Subcutaneous preadipocyte (primary cell): Measurements from ENCODE around the gene BTNL3. TPM values are rescaled to one million over a fixed set of nuclear protein-coding genes. Genes with fewer than 3 reads are reported as not detected.

Experiments
- small RNA-seq: library from RNA; depleted of rRNA; stranded (forward); fragments of <200 nt; gene quantifications from one replicate; pipeline ENCODE3, GENCODE V24; 2012
- total RNA-seq: library from RNA; depleted of rRNA; stranded (reverse); fragments of >200 nt; gene quantifications from 2 replicates; pipeline ENCODE4 v1.2.3, GENCODE V29; 2012

Gene BTNL3
- total RNA-seq = not detected in 2 replicates

GRCh38 chr5:180988592-180988991, at the start of gene BTNL3:
BTNL3 (plus strand) TSS chr5:180988846; CDS start chr5:180989029, 183 bp downstream.

DNA sequence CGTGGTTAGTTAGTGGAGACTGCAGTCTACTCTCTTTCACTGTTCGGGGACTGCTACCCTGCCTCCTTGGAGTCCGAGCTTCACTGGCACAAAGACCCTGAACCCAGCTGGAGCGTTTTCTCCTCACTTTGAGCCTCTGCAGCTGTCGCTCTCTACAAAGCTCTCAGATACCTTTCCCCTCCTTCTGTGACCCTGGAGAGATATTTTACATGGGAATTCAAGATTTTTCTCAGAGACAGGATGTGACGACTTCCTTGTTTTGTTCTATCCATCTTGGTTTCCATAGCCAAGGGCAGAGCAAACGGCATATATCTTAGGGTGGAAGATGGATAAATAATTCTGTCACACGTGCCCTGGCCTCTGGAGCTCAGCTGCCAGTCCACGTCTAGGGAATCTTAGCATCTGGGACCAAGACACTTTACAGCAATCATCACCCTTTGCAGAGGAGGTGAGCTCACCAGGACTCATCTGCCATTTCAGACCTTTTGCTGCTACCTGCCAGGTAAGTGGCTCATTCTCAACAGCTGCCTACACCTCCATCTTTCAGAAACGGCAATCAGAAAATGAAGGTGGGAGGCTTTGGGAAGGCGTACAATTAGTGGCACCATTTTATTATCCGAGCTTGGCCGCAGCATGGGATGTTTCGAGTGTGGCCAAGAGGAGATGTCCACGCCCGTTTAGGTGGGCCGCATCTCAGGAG, 51.4 kb downstream of the BTNL3 start, which contains the start of gene BTNL9:
Gene BTNL9 (plus strand): TSS at position 336 of the 700 bp plus-strand sequence. CDS start 5,224 bp downstream, outside the sequence.

Small RNAs within 50 kb of the gene (small RNA-seq; reads per million reads assigned to genes)
- gene MIR8089 (not detected), gene RNU6-1036P (not detected), gene RPS29P12 (not detected)

Other genes starting within 250 kb of the BTNL3 start
- gene OR2Y1, start 248.8 kb upstream of the BTNL3 start, total RNA-seq = not detected in 2 replicates
- 78.3 and 82.9 TPM in 2 replicates for gene MGAT1, start 186.0 kb upstream of the BTNL3 start, total RNA-seq
- 12.5 and 15.6 TPM in 2 replicates for gene ZFP62, start 127.6 kb upstream of the BTNL3 start, total RNA-seq
- not detected in 2 replicates for gene BTNL8, start 89.7 kb upstream of the BTNL3 start, total RNA-seq
- gene BTNL9, start 51.4 kb downstream of the BTNL3 start, total RNA-seq = 0.37 TPM in 1 of 2 replicates, not detected in the other
- gene OR2V1, start 142.3 kb downstream of the BTNL3 start, total RNA-seq = not detected in 2 replicates
- gene OR2V2, start 158.7 kb downstream of the BTNL3 start, total RNA-seq = not detected in 2 replicates
- 10.3 and 13.5 TPM in 2 replicates for gene TRIM7, start 216.3 kb downstream of the BTNL3 start, total RNA-seq
- gene TRIM41, start 234.4 kb downstream of the BTNL3 start, total RNA-seq = 9.9 and 14.5 TPM in 2 replicates